ENCODE data around the gene PSMD12.

GRCh38 chr17:67359960-67360791, 6.2 kb downstream of the PSMD12 start:
- TF ChIP-seq CTCF (IDR thresholded peaks at IDR 0.05; ENCODE audit: insufficient read depth, low read length, poor library complexity, severe bottlenecking), result no peak
- no peak for TF ChIP-seq EZH2phosphoT487 (conservative IDR thresholded peaks at IDR 0.05; ENCODE audit: low read length)
